Measurements from ENCODE around the gene DUSP28.
"Not testable (repeated sequence)": the region's sequence is repeated elsewhere in the genome, so short reads cannot be mapped to it uniquely, and the experiment has no call there.

DUSP28 gene

GRCh38 chr2:240561325-240561971 lies 1.3 kb downstream of the DUSP28 start:
- DNase-seq, result no peak

DNA sequence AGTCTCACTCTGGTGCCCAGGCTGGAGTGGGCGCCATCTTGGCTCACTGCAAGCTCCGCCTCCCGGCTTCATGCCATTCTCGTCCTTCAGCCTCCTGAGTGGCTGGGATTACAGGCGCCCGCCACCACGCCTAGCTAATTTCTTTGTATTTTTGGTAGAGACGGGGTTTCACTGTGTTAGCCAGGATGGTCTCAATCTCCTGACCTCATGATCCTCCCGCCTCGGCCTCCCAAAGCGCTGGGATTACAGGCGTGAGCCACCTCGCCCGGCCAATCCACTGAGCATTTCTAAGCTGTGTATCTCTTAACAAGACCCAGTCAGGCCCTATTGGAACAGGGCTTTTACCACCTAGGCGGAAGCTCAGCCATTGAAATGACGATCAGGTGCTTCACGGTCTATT lies 3.1 kb downstream of the DUSP28 start:
- not testable (repeated sequence) for DNase-seq

DNA sequence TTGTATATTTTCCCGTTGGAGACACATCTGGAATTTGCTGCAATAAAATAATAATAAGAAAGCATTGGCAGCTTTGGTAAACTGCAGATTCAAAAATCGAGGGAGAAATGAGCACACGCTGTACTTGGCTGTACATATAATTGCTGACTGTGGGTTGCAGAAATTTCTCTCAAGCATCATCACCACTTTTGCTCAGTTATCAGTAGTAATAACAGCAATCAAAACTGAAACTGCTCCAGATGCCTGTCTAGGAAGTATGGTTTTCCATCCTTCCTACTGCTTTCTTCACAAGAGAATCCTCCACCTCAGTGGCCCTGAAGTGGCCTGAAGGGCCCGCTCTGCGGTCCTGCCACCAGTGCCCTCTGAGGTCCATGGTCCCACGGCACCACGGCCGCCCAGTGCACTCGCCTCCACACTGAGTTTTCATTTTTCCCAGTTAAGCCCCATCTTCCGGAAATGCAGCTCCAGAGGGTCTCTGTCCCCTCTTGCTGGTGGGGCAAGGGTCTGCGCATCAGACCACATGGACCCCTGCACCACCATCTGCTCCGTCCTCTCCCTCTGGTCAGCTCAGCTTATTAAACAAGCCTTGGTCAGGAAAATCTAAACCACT lies 3.9 kb downstream of the DUSP28 start:
- DNase-seq, result no peak

GRCh38 chr2:240564561-240565332 lies 4.6 kb downstream of the DUSP28 start:
- no peak for DNase-seq

DNA sequence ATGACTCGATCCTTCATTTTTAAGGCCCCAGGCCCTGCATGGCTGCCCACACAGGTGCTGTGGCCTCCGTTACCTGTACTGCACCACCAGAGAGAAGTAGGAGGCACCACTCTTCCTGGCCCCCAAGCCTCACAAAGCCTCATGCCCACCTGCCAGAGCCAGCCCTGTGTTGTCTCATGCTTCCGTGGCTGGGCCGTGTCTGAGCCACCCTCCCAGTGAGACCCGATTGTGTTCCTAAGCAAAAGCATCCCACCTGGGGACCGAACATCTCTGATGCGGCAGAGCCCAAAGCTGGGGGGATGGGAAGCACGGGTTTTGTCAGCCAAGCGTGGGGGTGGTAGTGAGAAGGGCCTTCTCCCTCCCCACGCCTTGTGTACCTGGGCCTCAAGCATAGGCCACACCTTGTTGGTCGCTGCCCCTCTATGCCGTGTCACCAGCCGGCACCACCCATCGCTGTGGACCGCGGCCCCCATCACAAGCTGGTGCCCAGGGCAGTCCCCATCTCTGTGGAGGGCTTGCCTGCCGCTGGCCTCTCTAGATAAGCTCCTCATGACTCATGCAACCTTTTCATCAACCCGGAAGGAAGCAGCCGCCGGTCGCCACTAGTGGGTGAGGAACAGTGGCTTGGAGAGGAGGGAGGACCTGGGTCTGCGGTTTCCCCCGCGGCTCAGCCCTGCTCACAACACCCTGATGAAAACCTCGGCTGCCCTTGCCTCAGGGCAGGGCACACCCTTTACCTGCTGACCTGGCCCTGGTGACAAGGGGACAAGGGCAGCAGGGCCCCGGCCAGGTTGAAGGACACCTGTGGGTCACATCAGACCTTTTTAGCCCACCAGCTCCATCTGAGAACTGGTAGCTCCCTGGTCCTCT lies 5.4 kb downstream of the DUSP28 start:
- DNase-seq, result no peak

DNA sequence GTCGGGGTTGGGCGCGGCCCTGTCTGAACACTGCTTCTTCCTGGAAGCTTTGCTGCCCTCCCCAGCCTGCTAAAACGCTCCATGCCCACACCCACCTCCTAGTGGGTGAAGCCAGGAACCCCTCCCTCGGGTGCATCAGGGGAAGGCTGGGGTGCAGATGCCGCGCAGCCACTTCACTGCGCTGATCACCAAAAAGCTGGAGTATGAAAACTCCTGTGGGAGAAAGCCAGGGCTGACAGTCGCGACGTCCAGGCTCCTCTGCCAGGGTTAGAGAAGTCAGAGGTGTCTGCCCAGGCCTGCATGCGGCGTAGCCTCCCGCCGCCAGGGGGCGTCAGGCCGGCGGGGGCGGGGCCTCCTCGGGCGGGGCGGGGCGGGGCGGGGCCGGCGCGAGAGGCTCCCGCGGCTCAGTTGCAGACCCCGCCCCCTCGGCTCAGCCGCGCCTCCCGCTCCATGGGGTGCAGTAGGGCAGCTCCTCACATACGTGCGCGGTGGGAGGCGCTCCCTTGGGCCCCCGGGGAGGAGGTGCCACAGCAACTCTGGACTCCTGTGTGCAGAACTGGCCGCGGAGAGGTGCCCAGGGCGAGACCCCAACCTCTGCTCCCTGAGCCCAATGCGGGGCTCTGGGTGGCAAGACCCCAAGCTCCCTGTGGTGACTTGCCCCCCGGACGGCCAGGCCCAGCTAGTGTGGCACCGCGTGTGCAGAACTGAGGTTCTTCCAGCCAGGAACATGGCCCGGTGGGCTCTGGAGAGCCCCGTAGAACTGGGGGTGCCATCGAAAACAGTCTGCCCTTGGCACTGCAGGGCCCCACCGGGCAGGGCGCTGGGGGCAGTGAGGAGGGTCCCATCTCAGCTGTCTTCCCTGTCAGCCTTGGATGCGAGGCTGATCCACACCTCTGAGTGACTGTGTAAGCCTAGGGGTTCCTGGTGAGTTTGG lies 6.3 kb downstream of the DUSP28 start:
- peak; percentile 46 for DNase-seq

DNA sequence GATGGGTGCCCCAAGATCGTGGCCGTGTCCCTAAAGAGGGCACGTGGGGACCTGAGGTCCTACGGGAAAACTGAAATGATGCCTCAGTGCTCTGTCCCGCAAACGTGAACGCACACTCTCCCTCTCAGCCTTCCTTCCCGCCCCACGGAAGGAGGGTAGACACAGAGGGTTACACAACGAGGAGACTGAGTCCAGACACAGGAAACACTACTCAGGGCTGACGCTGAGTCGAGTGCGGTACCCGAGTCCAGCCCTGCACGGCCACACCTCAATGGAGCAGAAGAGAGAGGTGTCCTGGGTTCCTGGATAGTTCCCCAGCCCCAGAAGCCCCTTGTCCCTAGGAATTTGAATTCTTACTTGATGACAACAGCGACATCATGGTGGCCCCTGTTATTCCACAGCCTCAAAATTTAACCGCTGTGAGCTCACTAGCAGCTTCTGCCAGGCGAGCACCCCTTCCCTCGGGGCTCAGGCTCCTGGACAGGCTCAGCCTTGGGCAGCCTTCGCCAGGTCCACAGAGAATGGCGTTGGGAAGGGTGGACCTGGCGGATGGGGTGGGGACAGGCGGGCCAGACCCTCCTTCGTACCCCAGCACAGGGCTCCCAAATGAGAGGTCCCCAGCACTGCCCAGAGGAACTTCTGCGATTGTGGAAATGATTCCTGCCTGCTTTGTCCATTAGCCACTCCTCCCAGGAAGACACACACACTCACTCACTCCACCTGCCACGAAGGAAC lies 7.1 kb downstream of the DUSP28 start:
- no peak for DNase-seq

GRCh38 chr2:240567872-240568677 lies 7.9 kb downstream of the DUSP28 start, which contains the start of gene RNPEPL1:
Gene RNPEPL1, plus strand, starts transcription at chr2:240568484. Its CDS starts 103 bp downstream, at chr2:240568587.
- DNase-seq, result peak; percentile 20

- no peak for DNase-seq
Observed at GRCh38 chr2:240568678-240569522, 8.7 kb downstream of the DUSP28 start.

- no peak for DNase-seq
Observed at GRCh38 chr2:240569523-240569997, 9.4 kb downstream of the DUSP28 start.

DNA sequence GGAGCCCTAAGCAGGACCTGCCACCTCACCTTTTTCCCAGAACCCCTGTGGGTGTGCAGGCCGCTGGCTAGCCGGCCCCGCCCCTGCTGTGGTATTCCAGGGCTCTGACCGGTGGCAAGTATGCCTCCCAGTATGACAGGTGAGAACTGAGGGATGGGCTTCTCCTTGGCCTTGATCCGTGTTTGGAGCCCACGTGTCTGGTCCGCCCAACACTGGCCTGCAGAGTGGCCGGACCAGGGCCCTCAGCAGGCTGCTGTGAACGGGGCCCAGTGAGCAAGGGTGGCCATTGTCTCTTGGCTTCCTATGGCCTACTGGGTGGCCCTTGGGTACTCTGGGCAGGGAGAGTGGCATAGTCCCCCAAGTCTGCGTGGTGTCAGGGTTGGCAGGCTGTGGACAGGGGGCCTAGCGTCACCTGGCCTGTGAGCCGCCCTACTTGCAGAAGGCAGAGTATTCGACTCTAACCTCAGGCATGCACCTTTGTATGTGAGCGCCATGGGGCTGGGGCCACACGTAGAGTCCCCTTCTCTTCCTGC lies 9.9 kb downstream of the DUSP28 start:
- DNase-seq, result no peak

DNA sequence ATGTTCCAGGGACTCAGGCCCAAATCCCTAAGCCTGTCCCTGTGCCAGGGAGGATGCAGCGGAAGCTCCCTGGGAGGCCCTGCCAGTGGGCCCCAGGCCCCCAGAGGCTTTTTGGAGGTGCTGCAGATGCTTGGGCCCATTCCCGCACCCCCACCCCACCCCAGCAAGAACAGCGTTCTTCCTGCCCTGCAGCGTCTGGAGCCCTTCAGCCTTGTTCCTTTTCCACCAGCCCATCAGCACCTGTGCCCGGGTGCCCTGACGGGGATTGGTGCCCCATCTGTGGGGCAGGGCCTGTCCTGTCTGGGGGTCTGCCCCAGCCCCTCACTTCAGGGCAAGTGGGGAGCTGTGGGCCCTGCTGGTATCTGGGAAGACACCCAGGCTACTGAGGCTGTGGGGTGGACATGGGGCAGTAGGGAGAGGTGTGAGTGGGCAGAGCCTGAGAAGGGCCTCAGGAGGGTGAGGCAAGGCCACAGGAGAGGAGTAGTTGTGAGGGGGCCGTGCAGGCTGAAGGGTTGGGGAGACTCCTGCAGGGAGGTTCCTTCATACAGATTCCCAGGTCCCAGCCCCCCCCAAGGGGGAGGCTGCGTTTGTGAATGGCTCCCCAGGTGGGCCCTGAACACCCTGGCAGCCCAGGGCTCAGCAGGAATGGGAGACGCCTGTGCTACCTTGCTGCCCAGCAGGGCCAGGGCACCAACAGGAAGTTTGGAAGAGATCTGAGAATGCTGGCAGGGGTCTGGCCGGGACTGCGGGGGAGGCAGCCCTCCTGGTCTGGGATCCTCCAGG lies 10.6 kb downstream of the DUSP28 start:
- DNase-seq, result no peak

- DNase-seq, result no peak
Observed at GRCh38 chr2:240571314-240571973, 11.3 kb downstream of the DUSP28 start.

DNA sequence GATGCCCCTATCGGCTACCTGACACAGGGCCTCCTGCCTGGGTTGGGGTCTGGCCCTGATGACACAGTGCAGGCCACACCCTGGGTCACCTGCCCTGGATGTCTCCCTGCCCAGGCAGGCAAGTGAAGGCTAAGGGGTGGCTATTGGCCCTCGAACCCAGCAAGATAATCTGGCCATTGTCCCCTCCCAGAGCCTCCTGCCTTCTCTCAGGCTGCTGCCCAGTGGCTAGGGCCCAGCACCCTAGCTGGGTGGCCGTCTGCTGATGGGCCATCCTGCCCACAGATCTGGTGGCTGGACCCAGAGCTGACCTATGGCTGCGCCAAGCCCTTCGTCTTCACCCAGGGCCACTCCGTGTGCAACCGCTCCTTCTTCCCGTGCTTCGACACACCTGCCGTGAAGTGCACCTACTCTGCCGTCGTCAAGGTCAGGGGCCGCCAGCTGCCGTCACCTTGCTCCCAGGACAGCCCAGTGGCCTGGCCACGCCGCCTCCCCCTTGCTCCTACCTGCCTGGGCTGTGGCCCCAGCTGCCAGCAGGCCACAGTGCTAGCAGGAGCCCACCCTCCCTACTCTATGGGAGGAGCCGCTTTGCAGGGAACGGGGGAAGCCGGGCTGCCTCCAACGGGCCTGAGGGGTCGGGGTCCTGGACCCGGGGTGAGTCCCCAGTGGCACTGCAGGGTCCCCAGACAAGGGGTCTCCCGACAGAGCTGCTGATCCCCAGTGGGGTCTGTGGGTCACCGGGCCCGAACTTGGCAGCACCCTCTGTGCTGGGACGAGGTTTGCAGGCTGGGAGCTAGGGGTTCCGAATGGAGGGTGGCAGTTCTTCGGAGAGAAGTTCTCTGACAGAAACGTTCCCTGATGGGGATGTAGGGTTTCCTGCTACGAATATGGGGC lies 12.2 kb downstream of the DUSP28 start:
- no peak for DNase-seq

- no peak for DNase-seq
Observed at GRCh38 chr2:240573071-240573515, 12.9 kb downstream of the DUSP28 start.

Measured in NCI-H2227 treated with DMSO at 0.1 percent for 48 hours (cell line).